NCI-H2227 (cell line): ENCODE results near the gene ACCS.
A peak's percentile ranks its signal among the peaks of the same experiment; 100 is the strongest.

Experiments used
- DNase-seq: peaks from one replicate; lab custom pipeline; 2025; ENCODE audit not compliant: unreplicated experiment; lab: John Stamatoyannopoulos, UW

The ACCS gene, protein sequence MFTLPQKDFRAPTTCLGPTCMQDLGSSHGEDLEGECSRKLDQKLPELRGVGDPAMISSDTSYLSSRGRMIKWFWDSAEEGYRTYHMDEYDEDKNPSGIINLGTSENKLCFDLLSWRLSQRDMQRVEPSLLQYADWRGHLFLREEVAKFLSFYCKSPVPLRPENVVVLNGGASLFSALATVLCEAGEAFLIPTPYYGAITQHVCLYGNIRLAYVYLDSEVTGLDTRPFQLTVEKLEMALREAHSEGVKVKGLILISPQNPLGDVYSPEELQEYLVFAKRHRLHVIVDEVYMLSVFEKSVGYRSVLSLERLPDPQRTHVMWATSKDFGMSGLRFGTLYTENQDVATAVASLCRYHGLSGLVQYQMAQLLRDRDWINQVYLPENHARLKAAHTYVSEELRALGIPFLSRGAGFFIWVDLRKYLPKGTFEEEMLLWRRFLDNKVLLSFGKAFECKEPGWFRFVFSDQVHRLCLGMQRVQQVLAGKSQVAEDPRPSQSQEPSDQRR

DNA sequence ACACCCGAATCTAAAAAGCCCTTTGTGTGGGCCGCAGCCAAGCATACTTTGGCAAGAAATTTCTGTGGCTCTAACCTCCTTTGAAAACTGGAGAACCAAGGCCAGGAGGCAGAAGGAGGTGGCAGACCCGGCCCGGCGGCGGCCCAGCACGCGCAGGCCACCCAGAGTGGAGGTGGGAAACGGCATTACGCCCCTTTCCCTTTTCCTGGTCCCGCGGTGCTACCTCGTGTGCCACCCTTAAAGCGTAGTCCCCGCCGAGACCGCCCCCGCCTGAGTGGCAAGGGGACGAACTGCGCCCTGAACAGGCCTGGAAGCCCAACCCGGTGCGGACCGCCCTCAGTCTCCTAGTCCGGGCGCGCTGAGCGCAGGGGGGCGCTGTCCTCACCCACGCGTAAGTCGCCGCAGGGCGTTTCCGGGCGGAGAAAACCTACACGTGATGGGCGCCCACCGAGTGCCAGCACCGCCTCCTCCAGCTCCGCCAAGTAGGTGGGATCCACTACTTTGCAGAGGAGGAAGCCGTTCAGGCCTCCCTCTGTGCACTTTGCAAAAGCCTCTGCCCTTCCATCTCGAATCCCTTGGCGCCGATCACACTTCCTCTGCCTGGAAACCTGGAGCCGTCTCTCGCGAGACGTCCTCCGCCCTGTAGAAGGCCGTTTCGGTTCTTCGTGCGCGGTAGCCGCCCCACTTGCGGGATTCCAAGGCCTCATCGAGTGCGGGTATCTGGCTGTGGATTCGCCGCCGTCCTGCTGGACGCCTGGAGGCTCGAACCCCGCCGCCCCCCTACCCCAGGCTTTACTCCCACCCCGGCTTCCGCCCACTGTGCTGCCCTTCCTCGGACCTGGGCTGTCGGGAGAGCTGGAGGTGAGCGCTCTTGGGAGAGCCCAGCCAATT lies at the start of gene ACCS:
TSS of gene ACCS (plus strand) at position 430 of the 891 bp plus-strand sequence. CDS start 1,358 bp downstream, outside the sequence.
- DNase-seq = peak; percentile 96

DNA sequence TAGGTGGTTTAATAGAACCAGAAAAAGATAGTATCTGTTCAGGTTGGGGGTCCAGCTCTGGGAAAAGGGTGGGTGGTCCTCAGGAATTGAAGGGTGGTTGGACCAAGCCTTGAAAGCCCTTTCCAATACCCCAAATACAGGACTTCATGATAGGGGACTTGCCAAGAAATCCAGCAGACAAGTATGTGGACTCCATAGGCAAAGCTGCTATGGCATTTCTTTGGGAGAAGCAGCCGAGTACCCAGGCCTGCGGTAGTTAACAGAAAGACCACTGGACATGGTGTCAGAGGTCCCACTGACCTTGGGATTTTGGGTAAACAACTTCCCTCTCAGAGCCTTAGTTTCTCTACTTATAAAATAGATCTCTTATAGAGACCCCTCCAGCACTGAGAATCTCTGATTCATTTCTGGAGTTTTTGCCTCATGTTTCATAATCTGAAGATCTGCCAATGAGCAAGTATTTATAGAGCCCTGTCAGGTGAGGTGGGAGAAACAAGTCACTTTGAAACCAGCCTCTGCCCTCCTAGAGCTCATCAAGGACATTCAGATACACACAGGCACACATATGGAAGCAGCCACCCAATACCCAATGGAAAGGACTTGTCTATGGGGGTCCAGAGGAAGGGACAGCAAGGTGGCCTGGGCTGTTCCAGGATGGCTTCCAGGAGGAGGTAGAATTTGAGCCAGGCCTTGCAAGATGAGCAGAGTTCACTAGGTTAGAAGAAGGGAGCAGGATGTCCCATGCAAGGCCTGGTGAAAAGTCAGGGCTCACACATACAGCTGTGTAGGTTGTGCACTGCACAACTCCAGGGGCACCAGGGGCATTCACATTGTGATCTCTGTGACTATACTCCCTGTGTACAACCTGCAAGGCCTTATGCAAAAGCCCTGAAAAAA lies 49.3 kb upstream of the ACCS start:
- DNase-seq = no peak

DNA sequence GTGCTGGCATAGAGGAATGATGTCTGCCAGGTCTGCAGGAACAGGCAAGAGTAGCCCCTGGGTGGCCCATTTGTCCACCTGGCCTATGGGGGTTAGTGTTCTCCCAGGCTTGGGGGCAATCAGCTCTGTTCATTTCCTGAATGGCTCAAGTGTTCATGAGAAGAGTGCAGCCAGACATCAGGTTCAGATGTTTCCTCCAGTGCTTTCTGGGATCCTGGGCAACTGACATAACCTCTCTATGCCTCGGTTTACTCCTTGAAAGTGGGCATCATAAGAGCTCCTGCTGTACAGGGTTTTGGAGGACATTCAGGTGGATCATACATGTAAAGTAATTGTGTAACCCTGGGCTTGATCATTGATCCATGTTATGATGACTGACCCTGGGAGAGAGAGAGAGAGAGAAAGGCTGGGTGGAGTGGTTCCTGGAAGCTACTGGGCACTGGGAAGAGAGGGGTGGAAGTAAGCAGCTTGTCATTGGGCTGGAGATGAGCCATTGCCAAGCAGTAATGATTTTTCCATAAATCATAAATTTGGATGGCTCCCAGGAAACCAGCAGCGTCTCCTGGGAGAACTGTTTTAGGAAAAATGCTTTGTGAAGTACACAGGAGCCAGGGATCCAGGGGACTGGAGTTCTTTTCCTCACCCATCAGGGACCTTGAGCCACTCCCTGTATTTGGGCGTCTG lies 48.5 kb upstream of the ACCS start:
- DNase-seq = no peak

DNA sequence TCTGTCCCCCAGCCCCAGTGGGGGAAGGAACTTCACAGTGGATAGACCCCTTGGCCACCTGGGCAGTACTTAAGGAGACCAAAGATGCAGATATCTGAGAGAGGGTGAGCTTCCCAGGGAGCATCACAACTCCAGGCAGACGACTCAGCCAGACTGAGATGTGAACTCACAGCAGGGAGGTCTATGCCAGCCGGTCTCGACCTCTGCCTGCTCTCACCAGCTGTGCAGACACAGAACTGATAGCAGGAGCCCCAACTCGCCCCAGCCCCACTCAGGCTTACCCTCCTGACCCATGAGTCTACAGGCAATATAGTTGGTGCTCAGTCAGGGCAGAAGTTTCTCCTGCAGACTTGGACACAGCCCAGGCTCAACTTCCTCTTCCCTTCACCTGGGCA lies 47.9 kb upstream of the ACCS start:
- no peak for DNase-seq

DNA sequence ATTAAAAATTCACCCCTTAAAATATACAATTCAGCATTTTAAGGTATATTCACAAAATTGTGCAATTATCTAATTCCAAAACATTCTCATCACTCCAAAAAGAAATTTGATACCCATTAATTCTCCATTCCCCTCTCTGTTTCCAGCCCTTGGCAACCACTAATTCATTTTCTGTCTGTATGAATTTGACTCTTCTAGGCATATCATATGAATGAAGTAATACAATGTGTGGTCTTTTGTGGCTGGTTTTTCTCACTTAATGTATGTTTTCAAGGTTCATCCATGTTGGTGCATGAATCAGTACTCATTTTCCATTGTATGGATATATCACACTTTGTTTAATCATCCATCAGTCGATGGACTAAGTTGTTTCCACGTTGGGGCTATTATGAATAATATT lies 47.2 kb upstream of the ACCS start:
- DNase-seq = no peak

DNA sequence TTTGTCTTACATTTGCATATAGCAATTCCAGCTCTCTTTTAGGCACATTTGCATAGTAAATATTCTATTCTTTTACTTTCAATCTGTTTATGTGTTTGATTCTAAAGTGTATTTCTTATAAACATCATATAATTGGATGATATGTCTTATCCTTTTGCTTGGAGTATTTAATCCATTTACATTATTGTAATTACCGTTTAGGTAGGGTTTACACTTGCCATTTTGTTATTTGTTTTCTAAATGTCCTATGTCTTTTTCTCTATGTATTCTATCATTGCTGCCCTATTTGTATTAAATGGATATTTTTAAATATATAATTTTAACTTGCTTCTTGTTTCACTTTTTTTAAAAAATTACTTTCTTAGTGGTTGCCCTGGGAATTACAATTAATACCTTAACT lies 41.1 kb upstream of the ACCS start:
- DNase-seq = no peak

DNA sequence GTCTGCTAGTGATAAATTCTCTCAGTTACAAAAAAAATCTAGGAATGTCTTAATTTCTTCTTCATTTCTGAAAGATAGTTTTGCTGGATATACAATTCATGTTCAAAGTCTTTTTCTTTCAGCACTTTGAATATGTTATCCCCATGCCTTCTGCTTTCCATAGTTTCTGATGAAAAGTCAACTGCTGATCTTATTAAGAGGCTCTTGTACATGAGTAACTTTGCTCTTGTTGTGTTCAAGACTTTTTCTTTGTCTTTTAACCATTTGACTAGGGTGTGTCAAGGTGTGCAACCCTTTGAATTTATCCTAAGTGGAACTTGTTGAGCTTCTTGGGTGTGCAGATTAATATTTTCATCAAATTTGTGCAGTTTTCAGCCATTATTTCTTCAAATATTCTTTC lies 40.3 kb upstream of the ACCS start:
- DNase-seq = no peak

DNA sequence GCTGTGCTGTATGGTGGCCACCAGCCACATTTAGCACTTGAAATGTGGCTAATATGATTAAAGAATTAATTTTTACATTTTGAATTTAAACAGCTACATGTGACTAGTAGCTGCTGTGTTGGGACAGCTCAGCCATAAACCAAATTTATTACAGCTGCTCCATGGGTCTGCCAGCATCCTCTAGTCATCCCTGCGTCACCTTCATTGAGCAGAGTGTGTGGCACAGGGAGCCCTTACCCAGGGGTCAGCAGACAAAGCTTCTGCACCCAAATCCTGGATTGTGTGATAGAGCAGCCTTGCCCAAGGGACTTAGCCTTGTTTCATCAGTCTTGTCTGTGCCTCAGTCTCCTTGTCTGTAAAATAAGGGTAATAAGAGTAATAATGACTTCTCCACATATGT lies 37.7 kb upstream of the ACCS start:
- DNase-seq = no peak

DNA sequence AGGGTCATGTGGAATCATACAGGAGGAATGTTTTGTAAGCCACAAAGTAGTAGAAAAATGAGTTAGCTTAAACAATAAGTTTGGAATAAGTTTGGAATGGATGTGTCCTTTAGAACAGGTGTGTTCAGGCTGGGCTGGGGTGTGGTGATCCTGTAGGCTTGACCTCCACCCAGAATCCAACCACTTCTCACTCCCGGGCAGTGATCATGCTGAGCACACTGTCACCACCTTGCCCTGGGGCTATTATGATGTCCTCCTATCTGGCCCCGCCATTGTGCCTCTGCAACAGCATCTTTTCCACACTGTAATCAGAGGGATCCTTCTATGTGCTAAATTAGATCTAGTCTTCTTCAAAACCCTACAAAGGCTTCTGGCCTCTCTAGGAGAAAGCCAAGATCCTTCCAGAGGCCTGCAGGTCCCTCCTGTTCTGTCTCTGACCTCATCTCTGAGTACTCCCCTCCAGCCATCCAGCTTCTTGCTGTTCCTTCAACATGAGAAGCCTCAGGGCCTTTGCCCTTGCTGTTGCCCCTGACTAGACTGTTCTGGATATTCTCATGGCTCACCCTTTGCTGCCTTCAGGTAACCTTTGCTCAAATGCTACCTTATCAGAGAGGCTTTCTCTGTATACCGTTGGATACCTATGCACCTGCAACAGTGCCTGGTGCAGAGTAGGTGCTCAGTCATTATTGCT lies 37.1 kb upstream of the ACCS start:
- no peak for DNase-seq

DNA sequence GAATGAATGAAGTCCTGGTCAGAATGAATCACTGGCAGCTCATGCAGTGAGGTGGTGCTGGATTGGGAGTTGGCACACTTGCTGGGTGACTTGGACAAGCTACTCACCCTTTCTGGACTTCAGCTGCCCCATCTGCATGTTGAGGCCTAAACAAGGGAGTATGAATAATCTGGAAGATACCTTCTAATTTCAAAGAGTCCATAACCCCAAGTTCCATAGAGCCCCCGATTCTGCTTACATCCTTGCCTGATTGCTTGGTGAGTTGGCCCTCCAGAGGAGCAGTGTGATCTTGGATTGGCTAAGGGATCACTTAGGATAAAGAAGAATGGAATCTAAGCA lies 36.6 kb upstream of the ACCS start:
- no peak for DNase-seq

DNA sequence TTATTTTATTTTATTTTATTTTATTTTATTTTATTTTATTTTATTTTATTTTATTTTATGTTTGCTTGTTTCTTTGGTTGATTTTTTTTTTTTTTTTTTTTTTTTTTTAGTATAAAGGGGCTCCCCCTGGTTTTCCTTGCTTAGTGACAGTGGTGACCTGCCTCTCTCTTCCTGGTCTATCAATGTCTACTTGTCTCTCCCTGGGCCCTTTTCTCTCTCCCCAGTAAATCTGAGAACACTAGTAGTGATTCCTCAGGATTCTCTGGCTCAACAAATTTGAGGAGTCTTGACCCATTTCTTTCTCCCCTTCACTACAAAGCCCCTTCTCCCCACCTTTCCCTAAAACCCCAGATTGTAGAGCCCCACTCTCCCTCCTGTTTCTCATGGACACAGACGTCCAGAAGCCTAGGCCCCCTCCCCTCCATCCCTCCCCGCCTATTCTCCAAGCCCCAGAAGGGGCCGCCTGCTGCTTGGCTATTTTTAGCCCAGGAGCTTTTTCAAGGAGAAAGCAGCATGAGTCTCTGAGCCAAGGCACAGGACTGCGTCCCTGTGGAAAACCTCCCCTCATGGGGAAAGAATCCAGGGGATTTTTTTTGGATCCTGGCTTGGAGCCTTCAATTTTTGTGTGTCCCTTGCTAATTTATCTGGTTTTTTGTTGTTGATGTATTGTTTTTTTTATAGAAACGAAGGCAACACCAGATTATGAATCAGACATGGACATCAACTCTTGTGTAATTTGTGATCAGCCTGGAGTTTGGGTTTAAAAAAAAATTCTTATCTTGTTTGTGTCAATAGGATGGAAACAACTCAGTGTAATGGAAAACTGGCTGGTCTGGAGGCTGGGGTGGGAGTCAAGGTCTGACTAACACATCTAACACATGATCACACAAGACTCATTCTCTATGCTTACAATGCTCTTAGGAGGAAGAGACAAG lies 35.8 kb upstream of the ACCS start:
- DNase-seq = peak; percentile 71

DNA sequence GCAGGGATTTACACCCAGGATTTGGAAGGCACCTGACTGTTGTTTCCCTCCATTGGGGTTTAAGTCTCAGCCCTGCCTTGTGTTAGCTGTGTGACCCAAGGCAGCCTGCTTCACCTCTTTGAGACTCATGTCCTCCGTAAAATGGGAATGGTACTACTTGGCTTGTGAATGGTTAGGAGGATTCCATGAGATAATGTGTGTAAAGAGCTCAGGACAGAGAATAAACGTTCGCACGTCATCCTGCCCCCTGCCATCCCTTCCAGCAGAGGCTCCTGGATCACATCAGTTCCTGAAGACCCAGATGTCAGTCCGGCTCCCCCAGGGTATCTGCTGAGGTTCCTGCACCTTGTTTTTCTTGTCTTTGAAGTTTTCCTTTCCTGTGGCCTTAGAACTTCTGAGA lies 35.1 kb upstream of the ACCS start:
- no peak for DNase-seq

DNA sequence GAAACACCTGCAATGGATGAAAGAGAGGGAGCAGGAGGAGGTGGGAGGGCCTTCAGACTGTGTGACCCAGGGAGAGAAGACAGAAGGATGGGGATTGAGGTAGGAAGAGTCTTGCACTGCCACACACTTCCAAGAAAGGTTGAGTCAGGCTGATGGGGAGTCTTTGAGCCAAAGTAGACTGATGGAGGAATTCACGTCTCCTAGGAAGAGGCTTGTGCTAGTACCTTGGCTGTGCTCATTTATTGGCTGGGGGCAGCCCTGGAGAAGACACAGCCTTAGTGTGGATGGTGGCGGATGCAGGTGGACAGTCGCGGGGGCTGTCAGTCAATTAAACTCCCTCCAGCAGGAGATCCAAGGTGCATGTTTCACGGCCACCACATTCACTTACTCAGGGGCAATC lies 34.5 kb upstream of the ACCS start:
- DNase-seq = no peak

DNA sequence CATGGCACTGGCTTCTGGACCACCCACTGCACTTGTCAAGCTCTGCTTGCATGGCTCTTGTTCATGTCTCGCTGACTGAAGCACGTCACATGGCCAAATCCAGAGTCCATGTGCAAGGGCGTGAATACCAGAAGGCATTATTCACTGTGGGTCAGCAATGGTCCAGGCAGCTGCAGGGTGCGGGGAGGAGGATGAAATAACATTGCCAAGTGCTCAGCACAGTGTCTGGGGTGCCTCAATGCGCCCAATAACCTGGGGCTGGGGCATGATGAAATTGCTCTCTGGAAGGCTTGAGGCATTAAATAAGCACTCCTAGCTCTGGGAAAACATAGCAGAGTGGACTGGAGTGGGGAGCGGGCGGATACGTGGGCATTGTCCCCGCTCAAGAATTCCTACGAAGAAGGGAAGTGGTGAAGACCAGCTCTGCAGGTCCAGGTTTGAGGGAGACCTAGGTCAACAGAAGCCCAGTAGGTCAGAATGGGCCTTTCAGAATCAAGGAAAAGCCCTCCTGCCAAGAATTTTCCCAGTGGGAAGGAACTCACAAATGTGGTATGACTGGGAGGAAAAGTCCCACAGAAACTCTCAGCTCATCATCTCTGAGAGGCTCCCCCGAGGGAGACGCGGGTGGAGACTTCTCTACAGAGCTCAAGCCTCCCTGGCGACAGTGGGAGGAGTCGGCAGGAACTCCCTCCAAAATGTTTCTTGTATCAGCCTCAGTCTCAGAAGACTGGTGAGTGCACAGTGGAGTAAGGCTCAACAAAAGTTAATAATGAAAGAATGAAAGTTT lies 33.6 kb upstream of the ACCS start:
- DNase-seq = no peak

DNA sequence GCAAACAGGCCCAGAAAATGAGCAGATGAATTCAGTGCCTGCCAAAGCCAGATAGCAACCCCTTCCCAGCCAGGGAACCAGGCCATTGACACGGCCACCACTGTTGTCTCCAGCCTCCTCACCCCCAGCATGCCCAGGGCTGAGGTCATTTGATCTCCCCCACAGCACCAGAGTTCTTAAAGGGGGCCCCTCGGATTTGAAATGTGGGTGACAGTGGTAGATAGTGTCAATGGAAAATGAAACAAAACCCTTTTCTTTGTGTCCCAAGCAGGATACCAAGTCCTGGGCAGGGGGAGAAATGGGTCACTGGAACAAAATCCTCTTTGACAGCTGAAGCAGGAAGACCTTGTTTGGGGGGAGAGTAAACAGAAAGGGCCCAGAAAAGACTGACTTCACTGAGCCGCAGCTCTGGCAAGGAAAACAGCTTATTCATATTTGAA lies 32.6 kb upstream of the ACCS start:
- no peak for DNase-seq

DNA sequence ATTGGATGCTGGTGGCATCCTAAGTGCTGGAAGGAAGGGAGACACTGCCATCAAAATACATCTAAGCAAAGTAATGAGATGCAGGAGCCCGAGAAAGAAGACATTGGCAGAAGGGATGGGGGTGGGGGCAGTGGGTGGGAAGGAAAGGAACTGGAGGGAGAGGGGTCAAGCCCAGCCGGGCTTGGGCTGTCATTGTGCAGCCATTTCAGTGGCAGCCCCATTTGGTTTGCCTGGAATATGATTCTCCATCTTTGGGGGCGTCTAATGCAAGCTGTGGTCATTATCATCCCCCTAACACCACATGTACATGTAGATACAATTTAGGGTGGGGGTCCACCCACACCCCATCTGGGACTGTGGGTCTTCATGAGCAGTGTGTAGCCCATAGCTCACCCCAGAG lies 32.2 kb upstream of the ACCS start:
- no peak for DNase-seq

DNA sequence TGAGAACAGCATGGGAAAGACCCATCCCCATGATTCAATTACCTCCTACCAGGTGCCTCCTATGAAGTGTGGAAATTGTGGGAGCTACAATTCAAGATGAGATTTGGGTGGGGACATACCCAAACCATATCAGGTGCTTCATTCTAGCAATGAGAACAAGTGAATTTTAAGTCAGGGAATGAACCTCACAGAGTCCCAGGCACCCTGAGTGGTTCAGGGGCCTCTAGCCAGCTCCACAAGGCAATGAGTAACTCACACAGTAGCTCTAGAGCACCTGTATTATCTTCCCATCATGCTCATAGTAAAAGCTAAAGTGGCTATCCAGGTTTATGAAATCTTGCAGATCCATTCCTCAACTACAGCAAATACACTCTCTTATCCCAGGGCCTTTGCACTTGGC lies 31.4 kb upstream of the ACCS start:
- DNase-seq = no peak
